Non-pigmented ciliary epithelial cell (primary cell): Measurements from ENCODE around the gene TSSK3.

Source experiments
- DNase-seq: peaks from one replicate; pipeline ENCODE4 v3.0.0-alpha.2; 2010; ENCODE audit warnings: low read depth

The TSSK3 gene

DNA sequence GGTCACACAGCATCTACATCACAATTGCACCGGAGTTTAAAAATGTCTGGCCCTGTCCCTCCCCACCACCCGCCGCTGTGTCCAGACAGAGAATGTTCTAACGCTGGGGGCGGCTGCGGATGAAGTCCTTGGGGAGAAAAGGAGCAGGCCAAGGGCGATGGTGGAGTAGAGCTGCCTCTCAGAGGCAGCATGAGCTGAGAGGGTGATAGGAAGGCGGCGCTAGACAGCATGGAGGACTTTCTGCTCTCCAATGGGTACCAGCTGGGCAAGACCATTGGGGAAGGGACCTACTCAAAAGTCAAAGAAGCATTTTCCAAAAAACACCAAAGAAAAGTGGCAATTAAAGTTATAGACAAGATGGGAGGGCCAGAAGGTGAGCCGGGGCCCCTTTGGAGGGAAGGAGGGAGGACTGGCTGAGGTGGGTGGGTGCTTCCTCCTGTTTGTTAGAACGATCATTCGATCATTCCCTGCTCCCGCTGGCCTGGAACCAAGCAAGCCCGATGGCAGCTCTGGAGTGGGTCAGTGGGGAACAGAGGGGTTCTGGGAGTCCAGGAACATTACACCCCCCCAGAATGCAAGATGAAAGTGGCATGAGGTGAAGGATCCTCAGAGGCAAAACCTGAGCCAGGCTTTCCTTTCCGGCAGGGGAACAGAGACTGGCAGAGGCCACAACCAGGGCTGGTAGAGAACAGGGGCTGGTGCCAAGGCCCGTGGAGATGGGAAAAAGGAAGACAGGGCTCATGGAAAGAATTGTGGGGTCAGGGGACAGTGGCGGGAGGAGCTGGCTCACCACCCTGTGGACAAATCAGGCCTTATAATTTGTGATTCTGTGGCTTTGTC is at the start of gene TSSK3, which contains the start of gene FAM229A:
TSS of gene TSSK3 (plus strand) at position 66 of the 840 bp plus-strand sequence. CDS start at position 229, 163 bp downstream.
TSS of gene FAM229A (minus strand) at position 12 of the 840 bp plus-strand sequence. CDS start 394 bp downstream, outside the sequence.
- DNase-seq, result no peak

GRCh38 chr1:32316903-32317277 is 45.4 kb upstream of the TSSK3 start:
- no peak for DNase-seq

DNA sequence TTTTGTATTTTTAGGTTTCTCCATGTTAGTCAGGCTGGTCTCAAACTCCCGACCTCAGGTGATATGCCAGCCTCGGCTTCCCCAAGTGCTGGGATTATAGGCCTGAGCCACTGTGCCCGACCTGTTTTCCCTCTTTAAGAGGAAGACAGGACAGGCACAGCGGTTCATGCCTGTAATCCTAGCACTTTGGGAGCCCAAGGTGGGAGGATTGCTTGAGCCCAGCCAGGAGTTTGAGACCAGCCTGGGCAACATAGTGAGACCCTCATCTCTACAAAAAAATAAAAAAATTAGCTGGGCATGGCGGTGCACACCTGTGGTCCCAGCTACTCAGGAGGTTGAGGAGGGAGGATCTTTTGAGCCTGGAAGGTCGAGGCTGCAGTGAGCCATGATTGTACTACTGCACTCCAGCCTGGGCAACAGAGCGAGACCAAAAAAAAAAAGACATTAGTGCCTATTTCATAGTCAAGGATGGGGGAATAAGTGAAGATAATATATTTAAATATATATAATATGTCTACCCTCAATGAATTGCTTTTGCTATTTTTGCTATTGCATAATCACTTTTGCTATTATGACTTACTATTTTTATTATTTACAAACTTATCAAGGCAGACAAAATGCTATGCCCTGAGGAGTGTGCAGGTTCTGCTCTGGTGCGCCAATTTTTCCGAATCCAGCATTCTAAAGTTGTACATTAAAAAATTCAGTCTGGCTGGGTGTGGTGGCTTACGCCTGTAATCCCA is 44.0 kb upstream of the TSSK3 start:
- DNase-seq, result no peak

- DNase-seq, result no peak
Observed at GRCh38 chr1:32321712-32322291, 40.5 kb upstream of the TSSK3 start.

DNA sequence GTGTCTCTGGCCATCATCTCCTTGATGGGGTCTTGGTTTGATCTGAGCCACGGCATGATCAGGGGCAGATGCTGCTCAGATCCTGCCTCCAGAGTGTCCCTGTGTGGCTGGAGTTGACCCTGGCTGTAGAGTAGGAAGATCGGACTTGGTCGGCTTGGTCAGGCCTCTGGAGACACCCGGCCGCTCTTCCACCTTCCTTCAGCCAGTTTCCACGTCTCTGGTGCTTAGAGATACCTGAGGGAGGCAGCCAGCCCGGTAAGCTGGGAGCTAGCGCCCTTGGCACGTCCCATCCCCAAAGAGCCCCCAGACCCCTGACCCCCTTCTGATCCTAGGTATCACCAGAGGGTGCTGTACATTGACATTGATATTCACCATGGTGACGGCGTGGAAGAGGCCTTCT is 35.1 kb upstream of the TSSK3 start:
- no peak for DNase-seq

DNA sequence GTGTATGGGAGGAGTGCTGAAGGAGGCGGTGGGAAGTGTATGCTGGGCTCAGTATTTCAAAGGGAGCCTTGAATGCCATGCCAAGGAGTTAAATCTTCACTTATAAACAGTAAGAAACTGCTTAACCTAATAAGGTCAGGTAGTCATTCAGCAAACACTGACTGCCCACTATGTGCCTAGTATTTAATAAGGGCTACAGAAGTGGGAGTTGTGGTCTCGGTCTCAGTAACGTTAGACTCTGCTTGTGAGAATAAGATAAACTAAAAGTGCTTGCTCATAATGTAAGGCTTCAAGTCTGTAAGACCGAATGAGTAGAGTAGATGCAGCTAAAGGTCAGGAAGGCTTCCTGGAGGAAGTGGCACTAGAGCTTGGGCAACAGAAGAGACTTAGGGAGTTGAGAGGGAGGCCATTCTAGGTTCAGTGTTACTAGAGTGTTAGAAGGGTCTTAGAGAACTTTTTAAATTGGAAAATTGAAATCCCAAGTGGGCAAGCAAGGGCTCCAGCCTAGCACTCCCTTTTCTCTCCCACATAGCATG is 32.3 kb upstream of the TSSK3 start:
- DNase-seq, result no peak

- no peak for DNase-seq
Observed at GRCh38 chr1:32330558-32331151, 31.7 kb upstream of the TSSK3 start.

DNA sequence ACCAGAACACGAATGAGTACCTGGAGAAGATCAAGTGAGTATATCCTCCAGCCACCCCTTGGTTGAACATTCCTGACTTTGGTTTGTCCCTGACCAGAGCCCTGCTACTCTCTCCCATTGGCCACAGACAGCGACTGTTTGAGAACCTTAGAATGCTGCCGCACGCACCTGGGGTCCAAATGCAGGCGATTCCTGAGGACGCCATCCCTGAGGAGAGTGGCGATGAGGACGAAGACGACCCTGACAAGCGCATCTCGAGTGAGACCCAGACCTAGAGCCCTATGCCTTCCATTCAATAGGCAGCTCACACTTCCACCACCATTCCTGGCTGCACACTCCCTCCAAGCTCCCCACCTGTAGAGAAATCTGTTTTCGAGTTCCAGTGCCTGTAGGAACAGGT is 30.8 kb upstream of the TSSK3 start:
- DNase-seq, result no peak

DNA sequence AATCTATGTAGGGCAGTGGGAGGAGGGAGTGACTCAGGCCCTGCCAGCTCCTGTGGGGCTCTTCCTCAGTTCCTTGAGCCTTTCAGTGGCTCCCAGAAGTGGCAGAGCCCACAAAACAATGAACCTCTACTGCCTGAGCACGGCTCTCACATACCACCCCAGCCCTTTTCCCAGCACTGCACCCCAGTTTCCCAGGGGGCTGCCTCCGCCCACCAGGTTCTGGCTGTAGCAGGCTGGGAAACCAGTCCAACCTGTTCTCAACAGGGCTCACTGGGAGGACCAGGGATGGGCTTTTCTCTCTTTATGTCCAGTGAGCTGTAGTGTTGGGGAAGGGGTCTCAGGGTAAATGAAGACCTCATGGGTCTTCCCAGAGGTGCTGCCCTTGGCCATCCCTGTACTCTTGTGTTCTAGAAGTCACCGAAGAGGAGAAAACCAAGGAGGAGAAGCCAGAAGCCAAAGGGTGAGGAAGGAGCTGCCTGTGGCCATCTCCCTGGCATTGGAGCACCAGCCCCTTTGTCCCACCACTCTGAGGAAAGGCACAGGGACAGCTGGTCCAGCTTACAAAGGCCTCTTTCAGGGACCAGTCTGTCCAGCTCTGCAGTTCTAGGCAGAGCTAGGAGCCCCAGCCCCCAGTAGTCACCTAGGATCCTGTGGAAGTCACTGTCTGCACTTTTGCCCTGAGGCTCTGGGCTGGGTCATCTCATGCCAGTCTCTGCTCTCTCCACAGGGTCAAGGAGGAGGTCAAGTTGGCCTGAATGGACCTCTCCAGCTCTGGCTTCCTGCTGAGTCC is 29.9 kb upstream of the TSSK3 start:
- DNase-seq, result no peak

DNA sequence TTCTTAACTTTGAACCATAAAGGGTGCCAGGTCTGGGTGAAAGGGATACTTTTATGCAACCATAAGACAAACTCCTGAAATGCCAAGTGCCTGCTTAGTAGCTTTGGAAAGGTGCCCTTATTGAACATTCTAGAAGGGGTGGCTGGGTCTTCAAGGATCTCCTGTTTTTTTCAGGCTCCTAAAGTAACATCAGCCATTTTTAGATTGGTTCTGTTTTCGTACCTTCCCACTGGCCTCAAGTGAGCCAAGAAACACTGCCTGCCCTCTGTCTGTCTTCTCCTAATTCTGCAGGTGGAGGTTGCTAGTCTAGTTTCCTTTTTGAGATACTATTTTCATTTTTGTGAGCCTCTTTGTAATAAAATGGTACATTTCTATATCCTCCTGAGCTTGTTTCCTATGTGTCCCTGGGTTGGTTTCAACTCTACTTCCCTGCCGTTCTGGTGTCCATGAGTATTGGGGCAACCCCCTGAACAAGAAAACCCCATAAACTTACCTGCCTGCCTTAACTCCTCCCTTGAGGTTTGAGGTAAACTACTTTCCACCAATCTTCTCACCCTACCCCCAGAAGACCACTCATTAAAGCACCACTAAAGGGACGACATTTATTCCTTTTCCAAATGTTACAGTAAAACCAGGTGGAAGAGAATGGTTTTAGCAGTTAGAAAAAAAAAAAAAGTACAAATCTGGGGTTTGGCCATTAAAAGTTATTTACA is 28.9 kb upstream of the TSSK3 start:
- DNase-seq, result no peak

DNA sequence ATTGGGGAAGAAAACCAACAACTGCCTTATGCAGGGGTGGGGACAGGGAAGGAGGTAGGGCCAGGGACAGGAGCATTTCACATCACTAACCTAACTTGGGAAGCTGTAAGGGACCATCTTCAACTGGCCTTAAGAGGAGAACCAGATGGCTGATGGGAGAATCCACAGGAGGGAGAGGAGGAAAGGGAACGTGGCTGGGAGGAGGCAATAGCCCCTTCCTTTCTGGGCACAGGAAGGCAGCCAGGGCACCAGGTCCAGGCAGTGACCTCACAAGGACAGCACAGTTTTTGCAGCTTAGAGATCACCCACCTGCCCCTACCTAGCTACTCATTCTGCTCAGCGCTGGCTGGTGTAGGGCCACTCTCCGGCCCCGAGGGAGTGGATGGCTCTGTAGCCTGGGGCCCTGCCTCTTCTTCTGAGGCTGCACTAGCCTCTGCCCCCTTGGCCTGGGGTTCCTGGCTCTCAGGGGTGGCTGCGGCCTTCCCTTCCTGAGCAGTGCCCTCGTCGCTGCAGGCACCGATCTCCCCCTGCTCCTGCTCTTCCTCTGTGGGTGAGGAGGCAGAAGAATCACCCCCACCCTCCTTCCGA is 28.0 kb upstream of the TSSK3 start:
- DNase-seq, result no peak

DNA sequence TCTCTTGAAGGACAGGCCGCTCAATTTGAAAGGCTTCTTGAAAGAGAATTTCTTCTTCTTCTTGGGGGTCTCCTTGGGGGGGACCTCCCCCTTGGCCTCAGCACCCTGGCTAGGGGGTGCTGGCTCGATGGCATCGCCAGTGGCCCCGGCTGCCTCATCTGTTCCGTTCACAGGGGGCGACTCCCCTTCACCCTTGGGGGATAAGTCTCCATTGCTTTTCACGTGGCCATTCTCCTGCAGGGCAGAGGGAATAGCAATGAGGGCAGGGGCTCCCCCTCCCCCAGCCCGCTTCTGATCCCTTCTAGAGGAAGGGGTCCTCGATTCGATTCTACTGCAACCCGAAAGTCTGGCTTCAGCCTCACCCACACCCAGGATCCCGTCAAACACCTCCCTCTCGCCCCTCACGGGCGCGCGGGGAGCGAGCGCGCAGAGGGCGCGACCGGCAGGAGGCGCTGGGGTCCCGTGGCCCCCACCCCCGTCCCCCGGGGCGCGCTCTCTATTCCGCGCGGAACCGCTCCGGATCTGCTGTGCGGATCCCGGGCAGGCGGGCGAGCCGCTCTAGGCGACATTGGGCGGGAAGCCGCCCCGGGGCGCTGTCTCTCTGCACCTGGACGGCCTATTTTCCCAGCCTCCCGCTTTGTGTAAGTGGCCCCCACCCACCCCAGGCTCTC is 27.3 kb upstream of the TSSK3 start:
- DNase-seq, result no peak

- DNase-seq, result no peak
Observed at GRCh38 chr1:32335535-32335789, 26.9 kb upstream of the TSSK3 start.

GRCh38 chr1:32335790-32336590 is 26.3 kb upstream of the TSSK3 start, which contains the start of gene MARCKSL1:
Gene MARCKSL1 (minus strand): TSS chr1:32336233. CDS start chr1:32336033, 200 bp downstream.
- no peak for DNase-seq

DNA sequence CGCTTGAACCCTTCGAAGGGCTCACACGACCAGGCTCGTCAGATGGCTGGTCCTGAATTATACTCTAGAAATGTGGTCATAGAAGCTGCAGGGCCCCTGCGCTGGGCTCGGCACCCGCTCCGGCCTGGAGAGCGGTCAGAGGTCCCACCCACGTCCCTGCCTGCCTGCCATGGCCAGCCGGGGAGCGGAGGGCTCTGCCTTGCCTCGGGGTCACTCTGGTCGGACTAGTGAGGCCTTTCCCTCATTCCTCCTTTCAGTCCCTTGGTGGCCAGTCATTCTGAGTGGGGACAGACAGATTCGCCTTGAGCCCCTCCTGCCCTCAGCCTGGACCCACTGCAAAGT is 25.8 kb upstream of the TSSK3 start:
- DNase-seq, result no peak

GRCh38 chr1:32336963-32337675 is 25.2 kb upstream of the TSSK3 start:
- no peak for DNase-seq

DNA sequence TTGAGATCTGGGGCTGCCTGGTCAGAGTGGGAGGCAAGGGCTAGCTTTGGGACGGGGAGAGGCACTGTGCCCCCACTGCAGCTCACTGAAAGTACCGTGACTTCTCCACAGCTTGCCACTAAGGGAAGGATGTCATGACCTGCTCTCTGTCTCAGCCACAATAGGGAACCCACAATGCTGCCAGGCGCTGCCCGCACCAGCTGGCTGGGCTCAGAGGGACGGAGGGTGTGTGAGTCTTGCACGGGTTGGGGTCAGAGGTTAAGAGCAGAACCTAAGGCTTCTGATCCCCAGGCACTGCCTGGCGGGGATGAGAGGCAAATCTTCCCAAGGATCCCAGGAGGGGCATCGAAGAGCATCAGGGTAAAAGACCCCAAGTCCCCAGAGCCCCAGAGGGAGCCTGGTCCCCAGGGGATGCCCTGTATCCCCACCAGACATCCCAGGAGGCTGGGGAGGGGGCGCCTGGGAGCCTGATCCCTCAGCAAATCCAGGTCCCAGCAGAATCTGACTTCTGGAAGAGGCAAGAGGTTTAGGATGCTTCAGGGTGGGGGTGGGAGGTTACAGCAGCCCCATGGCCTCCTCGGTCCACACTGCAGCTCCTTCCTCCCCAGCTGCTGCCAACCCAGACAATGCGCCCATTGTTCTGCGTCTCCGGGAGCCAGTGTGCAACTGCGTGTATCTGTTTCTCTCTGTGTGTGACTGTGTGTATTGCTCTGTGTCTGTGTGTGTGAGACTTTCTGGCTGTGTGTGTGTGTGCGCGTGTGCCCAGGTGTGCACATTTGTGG is 24.3 kb upstream of the TSSK3 start:
- DNase-seq, result no peak

DNA sequence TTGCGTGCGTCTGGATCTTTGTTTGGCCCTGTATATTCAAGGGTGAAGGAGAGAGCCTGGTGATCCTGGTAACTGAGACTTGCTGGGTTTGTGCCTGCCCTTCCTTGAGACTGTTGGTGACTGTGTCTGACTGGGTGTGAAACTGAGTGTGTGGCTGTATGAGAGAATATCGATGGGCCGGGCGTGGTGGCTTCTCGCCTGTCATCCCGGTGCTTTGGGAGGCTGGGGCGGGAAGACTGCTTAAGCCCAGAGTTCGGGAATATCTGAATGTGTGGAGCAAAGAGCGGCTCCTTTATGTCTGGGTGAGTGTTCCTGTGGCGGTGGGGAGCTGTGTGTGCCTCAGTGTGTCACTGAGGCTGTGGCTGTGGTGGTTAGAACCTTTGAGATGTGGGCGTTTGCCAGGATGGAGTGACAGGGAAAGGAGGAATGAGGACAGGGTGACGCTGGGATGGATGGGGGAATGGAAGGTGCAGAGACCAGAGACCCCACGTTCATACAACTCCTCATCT is 23.6 kb upstream of the TSSK3 start:
- no peak for DNase-seq
